GM18526 (cell line): Measurements from ENCODE around the gene RHBDF1.

ENCODE experiments used
- POLR2A ChIP-seq: IDR thresholded peaks from 3 replicates; pipeline ENCODE4 v1.6.1; 2011; ENCODE audit not compliant: insufficient read length; ENCODE audit errors: extremely low read depth

Gene RHBDF1

GRCh38 chr16:102060-102855 is 29.8 kb upstream of the RHBDF1 start:
- no peak for TF ChIP-seq POLR2A

- TF ChIP-seq POLR2A: no peak
These were observed 29.2 kb upstream of the RHBDF1 start for GRCh38 chr16:101586-101985.

GRCh38 chr16:100989-101388 is 28.6 kb upstream of the RHBDF1 start:
- TF ChIP-seq POLR2A: no peak

- no peak for TF ChIP-seq POLR2A
These were observed 25.4 kb upstream of the RHBDF1 start for GRCh38 chr16:97822-98221.

GRCh38 chr16:96935-97381 is 24.5 kb upstream of the RHBDF1 start:
- no peak for TF ChIP-seq POLR2A

- TF ChIP-seq POLR2A: no peak
These were observed 22.5 kb upstream of the RHBDF1 start for GRCh38 chr16:94918-95265.

GRCh38 chr16:92431-93339 is 20.3 kb upstream of the RHBDF1 start:
- no peak for TF ChIP-seq POLR2A

- TF ChIP-seq POLR2A: no peak
These were observed 19.1 kb upstream of the RHBDF1 start for GRCh38 chr16:91484-91883.

GRCh38 chr16:89391-90302 is 17.2 kb upstream of the RHBDF1 start:
- no peak for TF ChIP-seq POLR2A

GRCh38 chr16:88613-89012 is 16.2 kb upstream of the RHBDF1 start:
- no peak for TF ChIP-seq POLR2A

- TF ChIP-seq POLR2A: no peak
These were observed 14.1 kb upstream of the RHBDF1 start for GRCh38 chr16:86483-86952.

GRCh38 chr16:85865-86264 is 13.4 kb upstream of the RHBDF1 start:
- TF ChIP-seq POLR2A: no peak

GRCh38 chr16:85407-85782 is 13.0 kb upstream of the RHBDF1 start:
- no peak for TF ChIP-seq POLR2A

GRCh38 chr16:84718-85406 is 12.4 kb upstream of the RHBDF1 start:
- TF ChIP-seq POLR2A: peak; percentile 31
